Activated CD8-positive, alpha-beta T cell treated with anti-CD3 and anti-CD28 coated beads, Interleukin-2, amount 10 ng/mL, durations not matched to agents 7 days and 5 days (primary cell): Measurements from ENCODE around the gene RPA3. TPM values are rescaled to one million over a fixed set of nuclear protein-coding genes. Genes with fewer than 3 reads are reported as not detected.

Experiments
- ATAC-seq: fragments of 150-1000 bp; cut with Tn5 transposase; one replicate; pipeline ENCODE4 v1.10.0; 2021; ENCODE audit warnings: moderate library complexity
- CTCF ChIA-PET: fragments of 350-600 bp; sonication (Branson Sonifier 250); formaldehyde crosslinking; loops from one replicate; lab custom pipeline; 2021; ENCODE audit warnings: antibody characterized with exemption; lab: Charles Lee
- POLR2A ChIA-PET: fragments of 350-600 bp; sonication (Branson Sonifier 250); formaldehyde crosslinking; loops from one replicate; lab custom pipeline; 2021; ENCODE audit warnings: antibody characterized with exemption; lab: Charles Lee
- DNase-seq: peaks from one replicate; pipeline ENCODE4 v3.0.0-alpha.2; 2020
- H3K27ac Mint-ChIP-seq: one replicate; pipeline ENCODE4 v1.8.0; 2021; ENCODE audit warnings: mild to moderate bottlenecking, mixed read lengths
- H3K27me3 Mint-ChIP-seq: one replicate; pipeline ENCODE4 v1.8.0; 2021; ENCODE audit warnings: low read depth, mixed read lengths
- H3K36me3 Mint-ChIP-seq: one replicate; pipeline ENCODE4 v1.8.0; 2021; ENCODE audit warnings: low read depth, mixed read lengths
- H3K4me1 Mint-ChIP-seq: one replicate; pipeline ENCODE4 v1.8.0; 2021; ENCODE audit warnings: low read depth, mixed read lengths
- H3K4me3 Mint-ChIP-seq: one replicate; pipeline ENCODE4 v1.8.0; 2021; ENCODE audit warnings: mild to moderate bottlenecking, mixed read lengths
- H3K9me3 Mint-ChIP-seq: one replicate; pipeline ENCODE4 v1.8.0; 2022; ENCODE audit warnings: mixed read lengths; ENCODE audit not compliant: insufficient read depth
- total RNA-seq, 2 experiments: library from RNA; stranded (reverse); gene quantifications; one replicate each; pipeline ENCODE4 v1.2.3, GENCODE V29; 2021

RPA3 gene
- total RNA-seq, 2 experiments from 2014 or later = 117 TPM

- Mint-ChIP-seq H3K9me3 (no peaks in the 10 kb centered on the region), H3K4me1 (peaks cover 2% of the 10 kb centered on the region), H3K27ac (no peak overlapping the region), H3K36me3 (no peaks in the 10 kb centered on the region), H3K27me3 (no peaks in the 10 kb centered on the region), H3K4me3 (no peak overlapping the region)
- DNase-seq = no peak
- CTCF ChIA-PET = no interaction called here
- POLR2A ChIA-PET = no interaction called here
- ATAC-seq = no peak
Measured at GRCh38 chr7:7706101-7706511, 12.3 kb downstream of the RPA3 start.

GRCh38 chr7:7705318-7705717, 13.1 kb downstream of the RPA3 start:
- ChIA-PET CTCF (no interaction called here), POLR2A (no interaction called here)
- Mint-ChIP-seq H3K27ac (no peak overlapping the region), H3K4me3 (no peak overlapping the region), H3K9me3 (no peaks in the 10 kb centered on the region), H3K4me1 (peaks cover 2% of the 10 kb centered on the region), H3K36me3 (no peaks in the 10 kb centered on the region), H3K27me3 (no peaks in the 10 kb centered on the region)
- ATAC-seq (no peak), DNase-seq (no peak)

GRCh38 chr7:7704867-7705266, 13.5 kb downstream of the RPA3 start:
- no peaks in the 10 kb centered on the region for H3K9me3 Mint-ChIP-seq
- H3K27me3 Mint-ChIP-seq = no peaks in the 10 kb centered on the region
- DNase-seq = no peak
- no peaks in the 10 kb centered on the region for H3K36me3 Mint-ChIP-seq
- peaks cover 5% of the 10 kb centered on the region for H3K4me1 Mint-ChIP-seq
- POLR2A ChIA-PET = no interaction called here
- no peak overlapping the region for H3K4me3 Mint-ChIP-seq
- ATAC-seq = no peak
- CTCF ChIA-PET = no interaction called here
- H3K27ac Mint-ChIP-seq = no peak overlapping the region

- Mint-ChIP-seq H3K4me1 (peaks cover 6% of the 10 kb centered on the region), H3K27ac (no peak overlapping the region), H3K36me3 (no peaks in the 10 kb centered on the region), H3K4me3 (no peak overlapping the region), H3K27me3 (no peaks in the 10 kb centered on the region), H3K9me3 (no peaks in the 10 kb centered on the region)
- no peak for ATAC-seq
- DNase-seq = no peak
- ChIA-PET POLR2A (interaction anchor here (0.5 kb wide), 1 partner anchor 12 kb away, joined by 3 read pairs; no protein-coding TSS in a partner anchor), CTCF (interaction anchor here (1.9 kb wide), 1 partner anchor 22 kb away, joined by 8 read pairs; no protein-coding TSS in a partner anchor)
Measured at GRCh38 chr7:7703427-7703826, 15.0 kb downstream of the RPA3 start.

- H3K27ac Mint-ChIP-seq = no peak overlapping the region
- ChIA-PET POLR2A (interaction anchor here (0.5 kb wide), 1 partner anchor 13 kb away, joined by 3 read pairs; no protein-coding TSS in a partner anchor), CTCF (interaction anchor here (1.9 kb wide), 1 partner anchor 21 kb away, joined by 8 read pairs; no protein-coding TSS in a partner anchor)
- ATAC-seq = no peak
- no peak overlapping the region for H3K4me3 Mint-ChIP-seq
- no peak for DNase-seq
- peaks cover 7% of the 10 kb centered on the region for H3K4me1 Mint-ChIP-seq
- no peaks in the 10 kb centered on the region for H3K27me3 Mint-ChIP-seq
- no peaks in the 10 kb centered on the region for H3K36me3 Mint-ChIP-seq
- no peaks in the 10 kb centered on the region for H3K9me3 Mint-ChIP-seq
Measured at GRCh38 chr7:7702826-7703225, 15.6 kb downstream of the RPA3 start.

- no peaks in the 10 kb centered on the region for H3K27me3 Mint-ChIP-seq
- no peak overlapping the region for H3K4me3 Mint-ChIP-seq
- ChIA-PET POLR2A (no interaction called here), CTCF (interaction anchor here (1.9 kb wide), 1 partner anchor 20 kb away, joined by 8 read pairs; no protein-coding TSS in a partner anchor)
- no peaks in the 10 kb centered on the region for H3K9me3 Mint-ChIP-seq
- ATAC-seq (no peak), DNase-seq (no peak)
- H3K27ac Mint-ChIP-seq = no peak overlapping the region
- peaks cover under 1% of the 10 kb centered on the region for H3K36me3 Mint-ChIP-seq
- H3K4me1 Mint-ChIP-seq = peaks cover 14% of the 10 kb centered on the region
Measured at GRCh38 chr7:7701527-7701926, 16.9 kb downstream of the RPA3 start.

- ChIA-PET POLR2A (no interaction called here), CTCF (interaction anchor here (1.0 to 1.2 kb wide), 2 partner anchors 8 to 19 kb away, joined by 3 to 4 read pairs; no protein-coding TSS in a partner anchor)
- no peak for DNase-seq
- no peak for ATAC-seq
- Mint-ChIP-seq H3K27me3 (no peaks in the 10 kb centered on the region), H3K9me3 (no peaks in the 10 kb centered on the region), H3K4me3 (no peak overlapping the region), H3K4me1 (peaks cover 12% of the 10 kb centered on the region), H3K27ac (no peak overlapping the region), H3K36me3 (peaks cover 3% of the 10 kb centered on the region)
Measured at GRCh38 chr7:7699970-7700369, 18.4 kb downstream of the RPA3 start.

- H3K4me3 Mint-ChIP-seq = no peak overlapping the region
- ATAC-seq = no peak
- DNase-seq = no peak
- H3K36me3 Mint-ChIP-seq = peaks cover 7% of the 10 kb centered on the region
- H3K4me1 Mint-ChIP-seq = peaks cover 12% of the 10 kb centered on the region
- ChIA-PET CTCF (interaction anchor here (1.2 kb wide), 1 partner anchor 18 kb away, joined by 3 read pairs; no protein-coding TSS in a partner anchor), POLR2A (no interaction called here)
- no peaks in the 10 kb centered on the region for H3K27me3 Mint-ChIP-seq
- H3K27ac Mint-ChIP-seq = no peak overlapping the region
- no peaks in the 10 kb centered on the region for H3K9me3 Mint-ChIP-seq
Measured at GRCh38 chr7:7699380-7699779, 19.0 kb downstream of the RPA3 start.

GRCh38 chr7:7698930-7699329, 19.5 kb downstream of the RPA3 start:
- H3K27me3 Mint-ChIP-seq = no peaks in the 10 kb centered on the region
- no peak overlapping the region for H3K4me3 Mint-ChIP-seq
- peaks cover 7% of the 10 kb centered on the region for H3K36me3 Mint-ChIP-seq
- no peak for DNase-seq
- ATAC-seq = no peak
- no peaks in the 10 kb centered on the region for H3K9me3 Mint-ChIP-seq
- H3K4me1 Mint-ChIP-seq = peaks cover 12% of the 10 kb centered on the region
- no peak overlapping the region for H3K27ac Mint-ChIP-seq
- POLR2A ChIA-PET = no interaction called here
- CTCF ChIA-PET = interaction anchor here (1.2 to 3.1 kb wide), 2 partner anchors 18 kb away, joined by 3 to 15 read pairs; no protein-coding TSS in a partner anchor

GRCh38 chr7:7696458-7697119, 21.8 kb downstream of the RPA3 start:
- ATAC-seq (no peak), DNase-seq (no peak)
- CTCF ChIA-PET = interaction anchor here (1.1 to 3.1 kb wide), 3 partner anchors 15 to 520 kb away, joined by 3 to 15 read pairs (median 3); no protein-coding TSS in a partner anchor
- Mint-ChIP-seq H3K27ac (no peak overlapping the region), H3K36me3 (peaks cover 7% of the 10 kb centered on the region), H3K27me3 (no peaks in the 10 kb centered on the region), H3K4me3 (no peak overlapping the region), H3K4me1 (peaks cover 12% of the 10 kb centered on the region), H3K9me3 (no peaks in the 10 kb centered on the region)
- POLR2A ChIA-PET = no interaction called here

GRCh38 chr7:7695111-7695817, 23.1 kb downstream of the RPA3 start:
- Mint-ChIP-seq H3K4me3 (no peak overlapping the region), H3K27ac (no peak overlapping the region), H3K9me3 (no peaks in the 10 kb centered on the region), H3K4me1 (peaks cover 12% of the 10 kb centered on the region), H3K36me3 (peaks cover 7% of the 10 kb centered on the region), H3K27me3 (no peaks in the 10 kb centered on the region)
- CTCF ChIA-PET = interaction anchor here (1.7 kb wide), 1 partner anchor 14 kb away, joined by 7 read pairs; no protein-coding TSS in a partner anchor
- POLR2A ChIA-PET = no interaction called here
- DNase-seq (no peak), ATAC-seq (no peak)

GRCh38 chr7:7694542-7694941, 23.9 kb downstream of the RPA3 start:
- CTCF ChIA-PET = interaction anchor here (1.7 kb wide), 1 partner anchor 14 kb away, joined by 7 read pairs; no protein-coding TSS in a partner anchor
- DNase-seq = no peak
- H3K36me3 Mint-ChIP-seq = peaks cover 7% of the 10 kb centered on the region
- no peak for ATAC-seq
- H3K27ac Mint-ChIP-seq = no peak overlapping the region
- H3K9me3 Mint-ChIP-seq = no peaks in the 10 kb centered on the region
- peaks cover 9% of the 10 kb centered on the region for H3K4me1 Mint-ChIP-seq
- no peak overlapping the region for H3K4me3 Mint-ChIP-seq
- POLR2A ChIA-PET = no interaction called here
- no peaks in the 10 kb centered on the region for H3K27me3 Mint-ChIP-seq
